Parathyroid adenoma (tissue), 2 donors: ENCODE data around the gene CAT.

Experiments
- H2AFZ ChIP-seq: fragments of 300-600 bp; sonication (generic); one replicate; pipeline ENCODE4 v1.7.0; 2017; ENCODE audit warnings: antibody characterized with exemption, mild to moderate bottlenecking
- H3K27ac ChIP-seq: fragments of 300-600 bp; sonication (generic); one replicate; pipeline ENCODE4 v1.7.0; 2017
- H3K27me3 ChIP-seq: fragments of 300-600 bp; sonication (generic); one replicate; pipeline ENCODE4 v1.7.0; 2017; ENCODE audit warnings: low read length; ENCODE audit not compliant: control insufficient read depth, insufficient read depth
- H3K36me3 ChIP-seq: fragments of 300-600 bp; sonication (generic); one replicate; pipeline ENCODE4 v1.7.0; 2017; ENCODE audit warnings: low read length; ENCODE audit not compliant: control insufficient read depth, insufficient read depth
- H3K4me1 ChIP-seq: fragments of 300-600 bp; sonication (generic); one replicate; pipeline ENCODE4 v1.7.0; 2017; ENCODE audit warnings: control low read depth
- H3K4me2 ChIP-seq: fragments of 300-600 bp; sonication (generic); one replicate; pipeline ENCODE4 v1.7.0; 2017; ENCODE audit warnings: low read length
- H3K4me3 ChIP-seq: fragments of 300-600 bp; sonication (generic); one replicate; pipeline ENCODE4 v1.7.0; 2017; ENCODE audit warnings: low read depth, low read length
- H3K79me2 ChIP-seq: fragments of 300-600 bp; sonication (generic); one replicate; pipeline ENCODE4 v1.7.0; 2017; ENCODE audit warnings: control low read depth
- H3K9ac ChIP-seq: fragments of 300-600 bp; sonication (generic); one replicate; pipeline ENCODE4 v1.7.0; 2017; ENCODE audit warnings: mild to moderate bottlenecking
- H3K9me3 ChIP-seq: fragments of 300-600 bp; sonication (generic); one replicate; pipeline ENCODE4 v1.7.0; 2017; ENCODE audit warnings: low read length; ENCODE audit not compliant: control insufficient read depth
- TF ChIP-seq, protein P1 (sequence below): fragments of 300-600 bp; sonication (generic); IDR thresholded peaks from one replicate; pipeline ENCODE4 v1.7.0; 2017; ENCODE audit warnings: antibody characterized with exemption, mild to moderate bottlenecking
- donor health status: primary hyperparathyroidism.

Gene CAT

DNA sequence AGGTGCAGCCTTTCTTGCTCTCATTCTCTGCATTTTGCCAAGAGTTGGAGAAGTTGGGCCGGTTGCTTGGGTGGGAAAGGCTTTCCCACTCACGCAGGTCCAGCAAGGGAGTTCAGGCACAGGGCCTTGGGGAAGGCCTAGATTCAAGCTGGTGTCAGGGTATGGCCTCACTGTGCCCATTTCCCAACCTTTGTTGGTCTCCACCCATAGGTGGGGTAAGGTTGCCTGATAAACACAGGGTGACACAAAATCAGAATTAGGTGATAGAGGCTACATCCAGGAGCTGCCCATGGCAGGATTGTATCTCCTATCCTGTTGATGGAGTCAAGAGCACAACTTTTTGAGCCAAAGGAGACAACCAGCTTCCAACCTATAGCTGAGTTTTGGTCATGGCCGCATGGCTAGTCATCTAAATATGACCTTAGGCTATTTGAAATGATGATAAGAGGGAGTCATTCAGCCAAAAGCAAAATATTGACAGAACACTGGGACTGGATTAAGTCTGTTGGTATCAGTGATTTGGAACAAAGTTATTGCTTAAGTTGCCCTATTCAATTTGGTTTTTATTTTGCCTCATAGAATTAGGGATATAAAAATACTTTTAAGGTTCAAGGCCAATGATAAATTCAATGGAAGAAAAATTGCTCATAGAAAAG, 20.9 kb downstream of the CAT start:
- Histone ChIP-seq H3K4me2 (no peak overlapping the region), H2AFZ (no peak overlapping the region), H3K27me3 (no peaks in the 10 kb centered on the region), H3K79me2 (no peaks in the 10 kb centered on the region), H3K4me1 (no peaks in the 10 kb centered on the region), H3K9me3 (no peaks in the 10 kb centered on the region), H3K27ac (no peak overlapping the region), H3K4me3 (no peak overlapping the region), H3K9ac (no peak overlapping the region), H3K36me3 (no peaks in the 10 kb centered on the region)
- TF ChIP-seq, protein P1, sequence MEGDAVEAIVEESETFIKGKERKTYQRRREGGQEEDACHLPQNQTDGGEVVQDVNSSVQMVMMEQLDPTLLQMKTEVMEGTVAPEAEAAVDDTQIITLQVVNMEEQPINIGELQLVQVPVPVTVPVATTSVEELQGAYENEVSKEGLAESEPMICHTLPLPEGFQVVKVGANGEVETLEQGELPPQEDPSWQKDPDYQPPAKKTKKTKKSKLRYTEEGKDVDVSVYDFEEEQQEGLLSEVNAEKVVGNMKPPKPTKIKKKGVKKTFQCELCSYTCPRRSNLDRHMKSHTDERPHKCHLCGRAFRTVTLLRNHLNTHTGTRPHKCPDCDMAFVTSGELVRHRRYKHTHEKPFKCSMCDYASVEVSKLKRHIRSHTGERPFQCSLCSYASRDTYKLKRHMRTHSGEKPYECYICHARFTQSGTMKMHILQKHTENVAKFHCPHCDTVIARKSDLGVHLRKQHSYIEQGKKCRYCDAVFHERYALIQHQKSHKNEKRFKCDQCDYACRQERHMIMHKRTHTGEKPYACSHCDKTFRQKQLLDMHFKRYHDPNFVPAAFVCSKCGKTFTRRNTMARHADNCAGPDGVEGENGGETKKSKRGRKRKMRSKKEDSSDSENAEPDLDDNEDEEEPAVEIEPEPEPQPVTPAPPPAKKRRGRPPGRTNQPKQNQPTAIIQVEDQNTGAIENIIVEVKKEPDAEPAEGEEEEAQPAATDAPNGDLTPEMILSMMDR: no peak

DNA sequence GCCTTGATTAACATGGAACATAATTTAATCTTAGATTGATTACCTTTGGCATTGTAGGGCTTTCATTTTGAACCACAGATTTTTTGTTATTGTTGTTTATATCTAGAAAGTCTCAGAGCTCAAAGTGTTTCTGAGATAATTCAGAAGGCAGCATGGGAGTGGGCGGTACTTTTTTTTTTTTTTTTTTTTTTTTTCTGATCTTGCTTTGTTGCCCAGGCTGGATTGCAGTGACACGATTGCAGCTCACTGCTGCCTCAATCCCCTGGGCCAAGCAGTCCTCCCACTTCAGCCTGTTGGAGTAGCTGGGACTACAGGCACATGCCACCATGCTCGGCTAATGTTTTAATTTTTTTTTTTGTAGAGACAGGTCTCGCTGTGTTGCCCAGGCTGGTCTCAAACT, 21.5 kb downstream of the CAT start:
- Histone ChIP-seq H3K4me1 (no peaks in the 10 kb centered on the region), H3K9ac (no peak overlapping the region), H3K79me2 (no peaks in the 10 kb centered on the region), H3K27me3 (no peaks in the 10 kb centered on the region), H3K27ac (no peak overlapping the region), H2AFZ (no peak overlapping the region), H3K4me2 (no peak overlapping the region), H3K9me3 (no peaks in the 10 kb centered on the region), H3K4me3 (no peak overlapping the region), H3K36me3 (no peaks in the 10 kb centered on the region)
- TF ChIP-seq, protein P1: no peak

DNA sequence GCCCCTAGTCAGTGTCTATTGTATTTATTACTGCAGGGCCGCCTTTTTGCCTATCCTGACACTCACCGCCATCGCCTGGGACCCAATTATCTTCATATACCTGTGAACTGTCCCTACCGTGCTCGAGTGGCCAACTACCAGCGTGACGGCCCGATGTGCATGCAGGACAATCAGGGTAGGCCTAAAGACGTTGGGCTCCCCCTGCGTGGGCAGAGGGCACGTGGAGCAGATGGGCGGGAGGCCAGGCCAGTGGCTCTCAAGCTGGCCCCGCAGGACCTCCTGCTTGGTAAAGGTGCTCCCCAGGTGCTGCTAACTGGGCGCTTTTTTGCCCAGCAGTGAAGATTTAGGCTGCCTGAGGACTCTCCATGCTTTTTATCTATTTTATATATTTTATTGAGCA, 22.5 kb downstream of the CAT start:
- no peak overlapping the region for H3K4me3 ChIP-seq
- H3K79me2 ChIP-seq: no peaks in the 10 kb centered on the region
- no peaks in the 10 kb centered on the region for H3K9me3 ChIP-seq
- no peak overlapping the region for H3K9ac ChIP-seq
- no peaks in the 10 kb centered on the region for H3K36me3 ChIP-seq
- H3K27me3 ChIP-seq: no peaks in the 10 kb centered on the region
- H3K27ac ChIP-seq: no peak overlapping the region
- H3K4me1 ChIP-seq: no peaks in the 10 kb centered on the region
- no peak overlapping the region for H3K4me2 ChIP-seq
- TF ChIP-seq, protein P1: no peak
- H2AFZ ChIP-seq: no peak overlapping the region

DNA sequence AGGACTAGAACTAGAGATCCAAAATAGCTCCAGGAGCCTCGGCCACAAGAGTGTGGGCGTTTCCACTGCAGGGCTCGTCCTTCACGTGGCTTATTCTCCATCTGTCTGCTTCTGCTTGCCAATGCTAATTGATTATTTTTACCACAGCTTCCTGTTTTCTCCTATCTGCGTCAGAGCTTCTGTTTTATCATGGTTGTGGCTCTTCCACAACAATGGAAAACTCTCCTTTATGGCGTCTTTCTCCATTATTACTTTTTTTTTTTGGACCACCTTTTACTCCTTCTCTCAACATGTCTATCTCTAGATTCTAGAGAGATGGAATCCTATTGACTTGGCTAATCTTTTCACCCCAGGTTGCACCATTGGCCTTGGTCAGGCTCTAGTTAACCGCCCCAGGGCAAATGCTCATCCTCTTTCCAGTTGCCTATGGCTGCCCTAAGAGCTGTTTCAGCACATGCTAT, 25.9 kb downstream of the CAT start:
- H3K27ac ChIP-seq: no peak overlapping the region
- H3K9me3 ChIP-seq: no peaks in the 10 kb centered on the region
- TF ChIP-seq, protein P1: no peak
- no peak overlapping the region for H3K4me2 ChIP-seq
- no peak overlapping the region for H3K4me3 ChIP-seq
- H3K27me3 ChIP-seq: no peaks in the 10 kb centered on the region
- no peak overlapping the region for H3K9ac ChIP-seq
- no peak overlapping the region for H2AFZ ChIP-seq
- no peaks in the 10 kb centered on the region for H3K4me1 ChIP-seq
- H3K36me3 ChIP-seq: no peaks in the 10 kb centered on the region
- no peaks in the 10 kb centered on the region for H3K79me2 ChIP-seq
